ENCODE data around the gene SGTA. TPM values are rescaled to one million over a fixed set of nuclear protein-coding genes. Genes with fewer than 3 reads are reported as not detected.

SGTA gene
- total and polyA plus RNA-seq, 2 of the 13 experiments (the other 11 are each of a cell fraction or from before 2014, with no cell fraction given): 43.9 to 47.4 TPM

DNA sequence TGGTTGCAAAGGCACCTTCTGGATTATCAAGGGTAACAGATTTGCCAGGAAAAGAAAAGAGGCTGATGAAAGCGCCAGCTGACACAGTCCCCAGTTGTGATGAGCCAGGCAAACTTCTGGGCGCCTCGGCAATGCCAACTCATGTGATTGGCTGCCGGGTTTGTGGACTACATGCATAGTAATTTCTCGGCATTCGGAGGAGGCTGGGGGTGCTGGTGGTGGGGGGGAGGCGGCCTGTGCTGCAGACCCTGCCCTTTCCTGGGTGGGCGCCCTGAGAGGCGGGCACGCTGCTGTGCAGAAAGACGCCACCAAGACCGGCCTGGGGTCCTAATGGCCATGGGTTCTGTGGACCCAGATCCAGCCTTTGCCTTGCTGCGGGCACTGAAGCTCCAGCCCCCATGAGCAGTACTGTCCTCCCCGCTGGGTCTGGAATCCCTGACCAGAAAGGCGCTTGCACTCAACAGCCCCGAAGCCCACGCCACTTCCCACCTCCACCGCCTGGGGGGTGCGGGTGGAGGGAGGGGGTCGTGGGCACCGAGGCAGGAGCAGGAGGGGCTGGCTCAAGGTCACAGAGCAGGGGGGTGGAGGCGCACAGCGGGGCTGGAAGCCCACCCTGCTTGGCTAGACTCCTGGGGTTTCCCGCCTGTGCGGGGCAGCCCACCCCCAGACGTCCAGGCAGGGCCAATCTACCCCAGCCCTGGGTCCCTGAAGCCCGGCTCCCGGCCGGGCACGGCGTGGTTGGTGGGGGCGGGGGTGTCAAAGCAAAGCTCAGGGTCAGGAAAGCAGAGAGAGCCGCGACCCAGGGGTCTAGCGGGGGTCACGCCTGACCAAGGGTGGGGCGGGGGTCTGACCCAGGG lies 62.9 kb downstream of the SGTA start:
- H3K4me2 ChIP-seq (ENCODE audit: low read depth, low read length): peak overlapping the region; percentile 51
- peaks cover 19 to 53% of the 10 kb centered on the region in 2 experiments for H3K27me3 ChIP-seq (ENCODE audit: control insufficient read depth in 1 of 2, insufficient read depth in 2 of 2, low read length in 2 of 2)
- H3K4me1 ChIP-seq (ENCODE audit: insufficient read depth, low read length): peaks cover 29% of the 10 kb centered on the region
- ATAC-seq (no peak), FAIRE-seq (no peak), DNase-seq (ENCODE audit: low spot score) (no peak)
- no peak for TF ChIP-seq SMC3 (IDR thresholded peaks at IDR 0.05; ENCODE audit: low read length)
- TF ChIP-seq ZNF7 (CRISPR knock-in tag; IDR thresholded peaks at IDR 0.05): peak; percentile 57; the same call in 1 of the 2 replicates
- TF ChIP-seq, protein P1, sequence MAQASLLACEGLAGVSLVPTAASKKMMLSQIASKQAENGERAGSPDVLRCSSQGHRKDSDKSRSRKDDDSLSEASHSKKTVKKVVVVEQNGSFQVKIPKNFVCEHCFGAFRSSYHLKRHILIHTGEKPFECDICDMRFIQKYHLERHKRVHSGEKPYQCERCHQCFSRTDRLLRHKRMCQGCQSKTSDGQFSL (CRISPR knock-in tag; IDR thresholded peaks at IDR 0.05): 0 out of 2 replicates have a peak, but pooled peaks have one; percentile 47
- TF ChIP-seq, protein P2, sequence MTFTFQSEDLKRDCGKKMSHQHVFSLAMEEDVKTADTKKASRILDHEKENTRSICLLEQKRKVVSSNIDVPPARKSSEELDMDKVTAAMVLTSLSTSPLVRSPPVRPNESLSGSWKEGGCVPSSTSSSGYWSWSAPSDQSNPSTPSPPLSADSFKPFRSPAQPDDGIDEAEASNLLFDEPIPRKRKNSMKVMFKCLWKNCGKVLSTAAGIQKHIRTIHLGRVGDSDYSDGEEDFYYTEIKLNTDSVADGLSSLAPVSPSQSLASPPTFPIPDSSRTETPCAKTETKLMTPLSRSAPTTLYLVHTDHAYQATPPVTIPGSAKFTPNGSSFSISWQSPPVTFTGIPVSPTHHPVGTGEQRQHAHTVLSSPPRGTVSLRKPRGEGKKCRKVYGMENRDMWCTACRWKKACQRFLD (CRISPR knock-in tag; IDR thresholded peaks at IDR 0.05; ENCODE audit: borderline replicate concordance): no peak
- TF ChIP-seq GPN1 (CRISPR knock-in tag; IDR thresholded peaks at IDR 0.05; ENCODE audit: borderline replicate concordance): no peak
- TF ChIP-seq PCBP1 (IDR thresholded peaks at IDR 0.05; ENCODE audit: borderline replicate concordance, low read depth, low read length): 0 out of 2 replicates have a peak, but pooled peaks have one; percentile 50
- peak; percentile 79; the same call in 1 of the 2 replicates for TF ChIP-seq EZH2 (conservative IDR thresholded peaks at IDR 0.05; ENCODE audit: low read depth, low read length)
- peaks cover 7% of the 10 kb centered on the region for H3K9me3 ChIP-seq (ENCODE audit: low read length)
- no TSS peak for BruUV-seq (replicated peaks)
- no peak overlapping the region for H3K9ac ChIP-seq (ENCODE audit: insufficient read depth, low read depth, low read length)
- ChIA-PET CTCF (ENCODE audit: low intra/inter-chr PET ratio, low total read pairs) (no interaction called here), POLR2A (no interaction called here)
- H4K20me1 ChIP-seq (ENCODE audit: insufficient read depth, low read length): no peaks in the 10 kb centered on the region
- peak overlapping the region; percentile 47 to 61 (median 55); a peak in 5 of 6 replicates for H3K4me3 ChIP-seq (replicated peaks in 1 of 3; ENCODE audit: insufficient read depth in 1 of 3, low read depth in 2 of 3, low read length in 3 of 3)
- H2AFZ ChIP-seq (ENCODE audit: low read length): no peak overlapping the region
- intact Hi-C loops (cut with micrococcal nuclease; ENCODE audit: unreplicated experiment) (no loop called here), in situ Hi-C loops (cut with HindIII; ENCODE audit: extremely low pct_ligation_motif_present, low pct_unique_long_range_greater_than_20kb) (no loop called here)
- WGBS (ENCODE audit: low lambda C conversion rate): 20% methylated on average over 21 of the region's 37 CpGs
- H3K27ac ChIP-seq (ENCODE audit: extremely low read length, insufficient read depth, low read length): no peak overlapping the region
- no peaks in the 10 kb centered on the region for H3K36me3 ChIP-seq (replicated peaks in 1 of 2; ENCODE audit: control insufficient read depth in 1 of 2, insufficient read depth in 2 of 2, low read length in 2 of 2)
- H3K79me2 ChIP-seq (ENCODE audit: insufficient read depth, low read length): no peaks in the 10 kb centered on the region

Data from HepG2 (cell line).